ENCODE results near the gene RAB32. TPM values are rescaled to one million over a fixed set of nuclear protein-coding genes. Genes with fewer than 3 reads are reported as not detected.

The RAB32 gene
- total and polyA plus RNA-seq, 2 experiments from 2014 or later: 165 to 239 TPM

- no peaks in the 10 kb centered on the region for H4K20me1 ChIP-seq (ENCODE audit: insufficient read depth)
- H3F3A ChIP-seq (ENCODE audit: insufficient read depth): no peaks in the 10 kb centered on the region
- in situ Hi-C loops (cut with MboI): no loop called here
- TF ChIP-seq EZH2phosphoT487 (IDR thresholded peaks at IDR 0.05; ENCODE audit: insufficient read depth, low read depth) (no peak), EZH2 (IDR thresholded peaks at IDR 0.05; ENCODE audit: insufficient read depth, poor library complexity, severe bottlenecking) (no peak)
- no peaks in the 10 kb centered on the region for H3K9me2 ChIP-seq (ENCODE audit: insufficient read depth)
- H3K9ac ChIP-seq: peak within 1 kb of the TSS; percentile 61
- no peak within 1 kb of the TSS for H3K27ac ChIP-seq
- peak within 1 kb of the TSS; percentile 77 for H3K4me3 ChIP-seq
- no peaks in the 10 kb centered on the region for H3K9me3 ChIP-seq (ENCODE audit: low read depth)
- H3K36me3 ChIP-seq (ENCODE audit: low read depth): no peaks in the 10 kb centered on the region
- no peaks in the 10 kb centered on the region for H3K79me2 ChIP-seq (ENCODE audit: insufficient read depth)
- peak; percentile 77 for DNase-seq
- peak within 1 kb of the TSS; percentile 86 for H2AFZ ChIP-seq
- H3K4me1 ChIP-seq (ENCODE audit: insufficient read depth): no peaks in the 10 kb centered on the region; the same call in 1 of the 2 replicates
- 3% methylated on average over 31 to 32 of the region's 32 CpGs for WGBS, 2 experiments (ENCODE audit: low coverage in 1 of 2, low lambda C conversion rate in 2 of 2, missing lambda C conversion rate in 2 of 2)
- H3K4me2 ChIP-seq (ENCODE audit: unreplicated experiment): peak within 1 kb of the TSS; percentile 83
- no peaks in the 10 kb centered on the region; the same call in 1 of the 2 replicates for H3K27me3 ChIP-seq (replicated peaks; ENCODE audit: insufficient read depth)
Measured at GRCh38 chr6:146598772-146599405, 55.3 kb downstream of the RAB32 start, which contains the start of gene ADGB. TSS of gene ADGB (plus strand) at chr6:146598972. CDS start at chr6:146599041, 69 bp downstream.

- Histone ChIP-seq H3K27me3 (replicated peaks; ENCODE audit: insufficient read depth) (no peaks in the 10 kb centered on the region), H3K4me2 (ENCODE audit: unreplicated experiment) (no peak overlapping the region), H3K9me3 (ENCODE audit: low read depth) (no peaks in the 10 kb centered on the region), H3K79me2 (ENCODE audit: insufficient read depth) (no peaks in the 10 kb centered on the region), H2AFZ (no peak overlapping the region), H4K20me1 (ENCODE audit: insufficient read depth) (no peaks in the 10 kb centered on the region), H3F3A (ENCODE audit: insufficient read depth) (no peaks in the 10 kb centered on the region), H3K27ac (no peak overlapping the region), H3K9me2 (ENCODE audit: insufficient read depth) (no peaks in the 10 kb centered on the region), H3K4me1 (ENCODE audit: insufficient read depth) (no peaks in the 10 kb centered on the region; the same call in 1 of the 2 replicates), H3K4me3 (no peak overlapping the region), H3K9ac (no peak overlapping the region), H3K36me3 (ENCODE audit: low read depth) (no peaks in the 10 kb centered on the region)
- TF ChIP-seq EZH2phosphoT487 (IDR thresholded peaks at IDR 0.05; ENCODE audit: insufficient read depth, low read depth): no peak
- 61 to 63% methylated on average over 4 of the region's 4 CpGs for WGBS, 2 experiments (ENCODE audit: low coverage in 1 of 2, low lambda C conversion rate in 2 of 2, missing lambda C conversion rate in 2 of 2)
- no peak for DNase-seq
- in situ Hi-C loops (cut with MboI): no loop called here
Measured at GRCh38 chr6:146601352-146601751, 57.7 kb downstream of the RAB32 start.

- Histone ChIP-seq H3K27ac (no peak overlapping the region), H3K27me3 (replicated peaks; ENCODE audit: insufficient read depth) (no peaks in the 10 kb centered on the region), H3K4me1 (ENCODE audit: insufficient read depth) (no peaks in the 10 kb centered on the region; the same call in 1 of the 2 replicates), H3K9me2 (ENCODE audit: insufficient read depth) (no peaks in the 10 kb centered on the region), H4K20me1 (ENCODE audit: insufficient read depth) (no peaks in the 10 kb centered on the region), H3K4me2 (ENCODE audit: unreplicated experiment) (no peak overlapping the region), H3K4me3 (no peak overlapping the region), H3F3A (ENCODE audit: insufficient read depth) (no peaks in the 10 kb centered on the region), H3K9me3 (ENCODE audit: low read depth) (no peaks in the 10 kb centered on the region), H3K9ac (no peak overlapping the region), H2AFZ (no peak overlapping the region), H3K79me2 (ENCODE audit: insufficient read depth) (no peaks in the 10 kb centered on the region), H3K36me3 (ENCODE audit: low read depth) (no peaks in the 10 kb centered on the region)
- WGBS, 2 experiments (ENCODE audit: low coverage in 1 of 2, low lambda C conversion rate in 2 of 2, missing lambda C conversion rate in 2 of 2): 42 to 47% methylated on average over 6 of the region's 6 CpGs
- no peak for DNase-seq
- in situ Hi-C loops (cut with MboI): no loop called here
- TF ChIP-seq EZH2phosphoT487 (IDR thresholded peaks at IDR 0.05; ENCODE audit: insufficient read depth, low read depth): no peak
- no peak for TF ChIP-seq EZH2 (IDR thresholded peaks at IDR 0.05; ENCODE audit: insufficient read depth, poor library complexity, severe bottlenecking)
Measured at GRCh38 chr6:146602526-146602925, 58.9 kb downstream of the RAB32 start.

Other genes starting within 250 kb of the RAB32 start
- not detected in 2 replicates for gene ADGB, start 55.1 kb downstream of the RAB32 start, total RNA-seq (2014; rRNA removed; shearing (Covaris generic))
- gene ADGB, start 55.1 kb downstream of the RAB32 start, polyA plus RNA-seq (2016; fragmentation: Nextera tagmentation; extraction: Ambion mirVana): not detected in 2 replicates

All from GM23248 (cell line).